HG03066 (cell line): ENCODE results near the gene TREML2.
"Not testable (repeated sequence)": the region's sequence is repeated elsewhere in the genome, so short reads cannot be mapped to it uniquely, and the experiment has no call there.

Experiments
- ATAC-seq: cut with Tn5 transposase; IDR thresholded peaks from one replicate; pipeline ENCODE4 v1.9.1; 2021; ENCODE audit warnings: low read depth; ENCODE audit not compliant: unreplicated experiment

Gene TREML2, protein sequence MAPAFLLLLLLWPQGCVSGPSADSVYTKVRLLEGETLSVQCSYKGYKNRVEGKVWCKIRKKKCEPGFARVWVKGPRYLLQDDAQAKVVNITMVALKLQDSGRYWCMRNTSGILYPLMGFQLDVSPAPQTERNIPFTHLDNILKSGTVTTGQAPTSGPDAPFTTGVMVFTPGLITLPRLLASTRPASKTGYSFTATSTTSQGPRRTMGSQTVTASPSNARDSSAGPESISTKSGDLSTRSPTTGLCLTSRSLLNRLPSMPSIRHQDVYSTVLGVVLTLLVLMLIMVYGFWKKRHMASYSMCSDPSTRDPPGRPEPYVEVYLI

GRCh38 chr6:41200901-41201763, at the start of gene TREML2:
Gene TREML2 (minus strand): TSS chr6:41201149. CDS start chr6:41201008, 141 bp downstream.
- ATAC-seq: no peak

- no peak for ATAC-seq
These were observed 47.1 kb upstream of the TREML2 start for GRCh38 chr6:41247882-41248705.

DNA sequence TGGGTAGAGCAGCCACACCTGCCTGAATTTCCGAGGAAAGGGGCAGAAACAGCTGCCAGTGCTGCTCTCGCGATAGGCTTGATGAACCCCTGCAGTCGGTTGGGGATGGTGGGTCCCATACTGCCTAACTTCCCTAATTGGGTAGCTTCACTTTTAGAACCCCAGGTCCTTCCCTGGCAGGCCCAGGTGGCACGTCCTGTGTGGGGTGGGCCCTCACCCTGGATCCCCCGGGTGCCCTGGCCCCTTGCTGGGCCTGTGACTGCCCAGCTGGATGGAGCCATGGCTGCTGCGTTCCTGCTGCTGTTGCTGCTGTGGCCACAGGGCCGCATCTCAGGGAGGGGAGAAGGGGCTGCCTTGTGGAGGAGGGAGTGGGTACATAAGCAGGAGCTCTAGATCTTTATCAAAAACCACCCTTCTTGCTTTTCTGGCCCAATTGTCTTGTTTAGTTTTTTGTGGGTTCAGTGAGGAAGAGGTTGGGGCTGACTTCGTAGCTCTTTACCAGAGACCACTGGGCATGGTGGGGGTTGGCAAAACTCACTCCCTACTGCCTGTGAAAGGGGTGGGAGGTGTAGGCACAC, 46.4 kb upstream of the TREML2 start:
- no peak for ATAC-seq

DNA sequence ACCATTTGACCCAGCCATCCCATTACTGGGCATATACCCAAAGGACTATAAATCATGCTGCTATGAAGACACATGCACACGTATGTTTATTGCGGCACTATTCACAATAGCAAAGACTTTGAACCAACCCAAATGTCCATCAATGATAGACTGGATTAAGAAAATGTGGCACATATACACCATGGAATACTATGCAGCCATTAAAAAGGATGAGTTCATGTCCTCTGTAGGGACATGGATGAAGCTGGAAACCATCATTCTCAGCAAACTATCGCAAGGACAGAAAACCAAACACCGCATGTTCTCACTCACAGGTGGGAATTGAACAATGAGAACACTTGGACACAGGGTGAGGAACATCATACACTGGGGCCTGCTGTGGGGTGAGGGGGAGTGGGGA, 45.6 kb upstream of the TREML2 start:
- ATAC-seq: not testable (repeated sequence)

- no peak for ATAC-seq
These were observed 38.7 kb upstream of the TREML2 start for GRCh38 chr6:41239467-41240159.

GRCh38 chr6:41237128-41237527, 36.2 kb upstream of the TREML2 start:
- ATAC-seq: no peak

GRCh38 chr6:41236276-41236675, 35.3 kb upstream of the TREML2 start:
- ATAC-seq: no peak

DNA sequence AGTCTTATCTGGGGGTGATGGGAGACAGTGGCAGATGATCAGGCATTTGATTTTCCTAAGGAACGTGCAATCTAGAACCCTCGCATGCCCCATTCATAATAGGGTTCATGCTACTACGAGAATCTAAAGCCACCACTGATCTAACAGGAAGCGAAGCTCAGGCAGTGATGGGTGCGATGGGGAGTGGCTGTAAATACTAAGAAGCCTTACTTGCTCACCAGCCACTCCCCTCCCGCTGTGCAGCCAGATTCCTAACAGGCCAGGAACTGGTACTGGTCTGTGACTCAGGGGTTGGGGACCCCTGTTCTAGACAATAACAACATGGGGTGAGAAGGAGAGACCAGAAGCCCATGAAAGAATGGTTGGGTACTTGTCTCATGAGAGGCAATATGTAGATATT, 31.7 kb upstream of the TREML2 start:
- ATAC-seq: no peak

DNA sequence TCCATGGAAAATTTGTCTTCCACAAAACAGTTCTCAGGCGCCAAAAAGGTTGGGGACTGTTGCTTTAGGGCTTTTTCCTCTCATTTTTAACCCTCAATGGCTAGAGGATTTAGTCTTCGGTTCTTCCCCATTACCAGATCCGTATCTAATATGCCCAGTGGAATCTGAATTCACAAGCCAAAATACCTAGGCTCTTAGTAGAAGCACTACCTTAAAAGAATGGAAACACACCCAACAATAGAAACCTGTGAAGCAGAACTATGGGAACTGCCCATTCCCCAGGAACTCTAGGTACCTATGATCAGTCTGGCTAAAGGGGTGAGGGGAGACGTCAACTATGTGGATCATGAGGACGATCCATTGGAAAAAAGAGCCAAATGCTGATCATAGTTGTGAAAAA, 30.3 kb upstream of the TREML2 start:
- ATAC-seq: no peak

- ATAC-seq: no peak
These were observed 28.8 kb upstream of the TREML2 start for GRCh38 chr6:41229721-41230120.

DNA sequence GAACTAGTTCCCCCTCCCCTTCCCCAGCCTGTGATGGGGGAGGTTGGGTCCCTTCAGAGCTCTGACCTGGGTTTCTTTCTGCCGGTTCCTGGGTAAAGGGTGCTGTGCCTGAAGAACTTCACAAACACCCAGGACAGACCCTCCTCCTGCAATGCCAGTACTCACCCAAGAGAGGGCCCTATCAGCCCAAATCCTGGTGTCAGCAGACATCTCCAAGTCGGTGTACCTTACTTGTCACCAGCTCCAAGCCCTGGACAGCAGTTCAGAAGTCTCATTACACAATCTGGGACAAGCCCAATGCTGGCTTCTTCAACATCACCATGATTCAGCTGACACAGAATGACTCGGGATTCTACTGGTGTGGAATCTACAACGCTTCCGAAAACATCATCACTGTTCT, 27.7 kb upstream of the TREML2 start:
- ATAC-seq: no peak

- ATAC-seq: no peak
These were observed 27.1 kb upstream of the TREML2 start, which contains the start of gene TREML4 for GRCh38 chr6:41228096-41228495. Gene TREML4 (plus strand): TSS chr6:41228349. CDS start chr6:41228428, 79 bp downstream.

DNA sequence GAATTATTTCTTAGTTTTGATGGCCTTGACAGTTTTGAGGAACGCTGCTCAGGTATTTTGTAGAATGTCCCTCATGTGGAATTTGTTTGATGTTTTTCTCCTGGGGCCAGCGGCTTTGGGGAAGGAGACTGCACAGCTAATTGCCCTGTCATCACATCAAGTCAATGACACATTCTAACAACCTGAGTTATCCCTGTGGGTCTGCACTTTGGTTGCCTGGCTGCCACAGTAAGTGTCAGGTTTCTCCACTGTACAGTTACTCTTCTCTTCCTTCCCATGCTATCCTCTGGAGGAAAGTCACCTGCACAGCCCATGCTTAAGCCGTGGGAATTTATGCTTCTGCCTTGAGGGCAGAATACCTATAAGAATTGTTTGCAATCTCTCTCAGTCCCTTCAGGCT, 25.8 kb upstream of the TREML2 start:
- ATAC-seq: no peak

DNA sequence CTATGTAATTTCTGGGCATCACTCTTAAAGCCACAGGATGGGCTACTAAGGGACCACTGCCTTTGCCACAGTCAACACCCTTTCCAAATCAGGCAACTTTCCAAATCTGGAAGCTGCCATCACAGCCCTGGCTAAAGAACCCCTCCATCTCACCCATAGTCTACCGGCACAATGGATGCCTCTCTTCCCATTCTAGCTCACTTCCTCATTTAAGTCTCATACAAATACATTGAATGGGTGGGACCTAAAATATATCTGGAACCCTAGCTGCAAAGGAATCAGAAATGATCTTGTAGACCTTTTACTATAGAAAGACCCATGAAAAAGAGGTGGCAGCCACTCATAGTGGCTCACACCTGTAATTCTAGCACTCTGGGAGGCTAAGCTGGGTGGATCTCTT, 23.9 kb upstream of the TREML2 start:
- ATAC-seq: no peak

DNA sequence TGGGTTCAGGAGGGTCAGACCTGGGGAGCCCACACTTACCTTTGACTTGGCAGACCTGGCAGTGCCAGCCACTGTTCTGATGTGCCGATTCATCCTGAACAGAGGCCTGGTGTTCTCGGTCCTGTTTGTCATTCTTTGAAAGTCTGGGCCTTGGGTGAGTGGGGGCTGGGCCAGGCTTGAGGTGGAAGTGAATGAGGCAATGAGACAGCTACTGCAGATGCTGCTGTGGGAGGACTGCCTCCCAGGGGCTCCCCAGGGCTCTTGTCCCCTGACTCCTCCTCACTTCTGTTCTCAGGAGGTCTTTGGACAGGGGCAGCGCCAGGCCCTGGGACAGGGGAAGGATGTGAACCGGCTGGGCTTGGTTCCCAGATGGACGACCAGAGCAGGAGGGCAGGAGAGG, 21.6 kb upstream of the TREML2 start:
- ATAC-seq: no peak

DNA sequence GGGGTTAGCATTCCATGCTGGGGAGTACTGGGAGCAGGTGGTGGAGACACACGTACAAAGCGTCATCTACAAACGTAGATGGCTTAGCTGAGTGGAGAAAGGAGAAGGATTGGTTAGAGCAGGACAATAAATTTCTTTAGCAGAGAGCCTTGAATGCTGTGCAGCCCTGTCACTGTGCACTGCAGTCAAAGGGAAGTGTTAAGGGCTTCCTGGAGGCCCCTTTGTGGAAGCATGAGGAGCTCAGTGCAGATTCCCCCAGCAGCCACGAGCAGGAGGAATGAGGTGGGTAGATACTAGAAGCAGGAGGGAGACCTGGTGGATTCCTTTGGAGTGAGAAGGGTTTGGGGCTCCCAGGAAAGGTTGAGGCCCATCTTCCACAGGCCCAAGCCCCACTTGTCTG, 21.1 kb upstream of the TREML2 start:
- no peak for ATAC-seq

GRCh38 chr6:41216616-41217015, 15.7 kb upstream of the TREML2 start:
- no peak for ATAC-seq

DNA sequence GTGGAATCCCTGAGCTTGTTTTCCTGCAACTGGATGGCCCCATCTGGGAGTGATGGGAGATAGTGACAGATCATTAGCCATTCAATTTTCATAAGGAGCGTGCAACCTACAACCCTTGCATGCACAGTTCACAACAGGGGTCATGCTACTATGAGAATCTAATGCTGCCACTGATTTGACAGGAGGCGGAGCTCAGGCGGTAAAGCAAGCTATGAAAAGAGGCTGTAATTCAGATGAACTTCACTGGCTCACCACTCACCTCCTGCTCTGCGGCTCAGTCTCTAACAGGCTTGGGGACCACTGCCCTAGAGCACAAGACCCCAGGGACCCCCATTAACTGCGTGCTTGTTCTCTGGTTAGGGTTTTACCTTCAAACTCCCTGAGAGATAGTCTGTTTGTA, 14.8 kb upstream of the TREML2 start:
- ATAC-seq: no peak

GRCh38 chr6:41214559-41215238, 13.8 kb upstream of the TREML2 start:
- ATAC-seq: no peak
